ENCODE results near the gene NF2.

The NF2 gene

GRCh38 chr22:29679316-29679715, 75.9 kb downstream of the NF2 start:
- H3K36me3 Mint-ChIP-seq = peaks cover 45 to 66% of the 10 kb centered on the region in 2 donors
- no peak overlapping the region for H3K27ac Mint-ChIP-seq
- peaks cover 0 to 4% of the 10 kb centered on the region in 2 donors for H3K4me1 Mint-ChIP-seq

DNA sequence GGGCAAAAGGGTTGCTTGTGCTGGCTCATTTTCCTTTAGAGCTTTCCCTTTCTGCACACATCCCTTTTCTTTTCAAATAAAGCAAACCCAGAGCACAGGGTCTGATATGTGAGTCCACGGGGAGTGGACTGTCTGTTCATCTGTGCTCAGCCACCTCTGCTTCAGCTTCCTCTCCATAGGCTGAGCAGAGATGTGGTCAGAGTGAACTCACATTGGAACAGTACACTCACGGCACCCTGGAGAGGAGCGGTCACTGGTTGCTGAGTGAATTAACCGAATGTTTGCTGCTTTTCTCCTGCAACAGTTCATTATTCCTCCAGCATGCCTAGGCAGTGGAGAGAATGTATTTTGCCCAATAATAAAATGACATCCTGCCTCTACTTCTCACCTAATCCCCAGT, 80.1 kb downstream of the NF2 start:
- H3K4me3 Mint-ChIP-seq = no peak overlapping the region
- DNase-seq (no peak), ATAC-seq (replicated peaks) (no peak)
- H3K27me3 Mint-ChIP-seq = no peaks in the 10 kb centered on the region
- H3K9me3 Mint-ChIP-seq = no peaks in the 10 kb centered on the region
- H3K36me3 Mint-ChIP-seq = peaks cover 34 to 57% of the 10 kb centered on the region in 2 donors
- H3K27ac Mint-ChIP-seq = no peak overlapping the region
- peaks cover 0 to 4% of the 10 kb centered on the region in 2 donors for H3K4me1 Mint-ChIP-seq

More at GRCh38 chr22:29679316-29679715, 75.9 kb downstream of the NF2 start:
- Mint-ChIP-seq H3K27me3 (no peaks in the 10 kb centered on the region), H3K4me3 (no peak overlapping the region), H3K9me3 (no peaks in the 10 kb centered on the region)
- ATAC-seq (replicated peaks) = no peak
- DNase-seq = no peak

GRCh38 chr22:29684244-29684643, 80.8 kb downstream of the NF2 start:
- no peak overlapping the region for H3K4me3 Mint-ChIP-seq
- H3K9me3 Mint-ChIP-seq = no peaks in the 10 kb centered on the region
- peak overlapping the region; percentile 20 for H3K27ac Mint-ChIP-seq
- peaks cover 32 to 56% of the 10 kb centered on the region in 2 donors for H3K36me3 Mint-ChIP-seq
- ATAC-seq (replicated peaks) (no peak), DNase-seq (no peak)
- no peaks in the 10 kb centered on the region for H3K27me3 Mint-ChIP-seq
- peaks cover 0 to 4% of the 10 kb centered on the region in 2 donors for H3K4me1 Mint-ChIP-seq

- no peak for DNase-seq
- no peak overlapping the region for H3K4me3 Mint-ChIP-seq
- H3K4me1 Mint-ChIP-seq = no peaks in the 10 kb centered on the region
- H3K36me3 Mint-ChIP-seq = peaks cover 32 to 39% of the 10 kb centered on the region in 2 donors
- ATAC-seq (replicated peaks) = no peak
- no peak overlapping the region for H3K27ac Mint-ChIP-seq
- H3K9me3 Mint-ChIP-seq = no peaks in the 10 kb centered on the region
- no peaks in the 10 kb centered on the region for H3K27me3 Mint-ChIP-seq
Measured at GRCh38 chr22:29689206-29689879, 85.9 kb downstream of the NF2 start.

- no peak for DNase-seq
- Mint-ChIP-seq H3K4me1 (no peaks in the 10 kb centered on the region), H3K4me3 (no peak overlapping the region), H3K27ac (no peak overlapping the region), H3K27me3 (no peaks in the 10 kb centered on the region), H3K36me3 (peaks cover 32 to 42% of the 10 kb centered on the region in 2 donors), H3K9me3 (no peaks in the 10 kb centered on the region)
- ATAC-seq (replicated peaks) = peak; percentile 38 to 50
Measured at GRCh38 chr22:29689880-29690213, 86.4 kb downstream of the NF2 start.

- DNase-seq (no peak), ATAC-seq (replicated peaks) (no peak)
- Mint-ChIP-seq H3K9me3 (no peaks in the 10 kb centered on the region), H3K27me3 (no peaks in the 10 kb centered on the region), H3K27ac (no peak overlapping the region), H3K4me1 (no peaks in the 10 kb centered on the region), H3K36me3 (peaks cover 36 to 46% of the 10 kb centered on the region in 2 donors), H3K4me3 (no peak overlapping the region)
Measured at GRCh38 chr22:29690476-29690875, 87.0 kb downstream of the NF2 start.

DNA sequence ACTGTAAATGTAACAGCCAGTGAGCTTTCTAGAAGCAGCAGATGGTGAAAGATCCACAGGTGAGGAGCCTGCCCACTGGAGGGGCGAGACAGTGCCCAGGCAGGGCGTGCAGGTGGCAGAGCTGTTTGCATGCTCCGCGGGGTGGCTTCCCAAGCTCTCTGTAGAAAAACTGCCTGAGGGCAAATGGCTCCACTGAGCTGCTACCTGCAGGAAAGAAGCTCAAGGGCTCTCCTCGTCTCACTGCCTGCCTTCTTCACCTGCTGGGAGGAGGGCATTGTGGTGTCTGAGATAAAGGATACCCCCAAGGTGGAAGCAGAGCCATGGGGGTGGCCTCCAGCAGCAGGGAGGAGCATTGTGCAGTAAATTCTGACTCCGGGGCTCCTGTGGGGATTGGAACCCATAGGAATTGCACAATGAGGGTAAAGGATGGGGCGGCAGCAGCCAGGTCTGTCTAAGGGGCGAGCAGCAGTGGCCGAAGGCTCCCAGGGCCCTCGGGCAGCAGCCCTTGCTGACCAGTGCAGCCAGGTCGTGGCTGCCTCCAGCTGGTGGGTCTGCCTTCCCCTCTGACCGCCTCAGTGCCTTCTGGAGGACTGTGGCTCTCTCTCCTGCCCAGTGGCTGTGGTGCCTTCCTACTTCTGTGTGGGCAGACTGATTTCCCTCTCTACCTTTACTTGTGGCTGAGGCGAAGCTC, 88.3 kb downstream of the NF2 start:
- Mint-ChIP-seq H3K4me3 (no peak overlapping the region), H3K4me1 (no peaks in the 10 kb centered on the region), H3K27me3 (no peaks in the 10 kb centered on the region), H3K27ac (no peak overlapping the region), H3K9me3 (no peaks in the 10 kb centered on the region), H3K36me3 (peaks cover 46 to 56% of the 10 kb centered on the region in 2 donors)
- ATAC-seq (replicated peaks) = no peak
- DNase-seq = no peak

GRCh38 chr22:29692327-29692640, 88.9 kb downstream of the NF2 start:
- H3K36me3 Mint-ChIP-seq = peaks cover 45 to 54% of the 10 kb centered on the region in 2 donors
- no peak for DNase-seq
- H3K4me1 Mint-ChIP-seq = no peaks in the 10 kb centered on the region
- H3K4me3 Mint-ChIP-seq = no peak overlapping the region
- no peaks in the 10 kb centered on the region for H3K9me3 Mint-ChIP-seq
- ATAC-seq (replicated peaks) = no peak
- H3K27me3 Mint-ChIP-seq = no peaks in the 10 kb centered on the region
- H3K27ac Mint-ChIP-seq = no peak overlapping the region

DNA sequence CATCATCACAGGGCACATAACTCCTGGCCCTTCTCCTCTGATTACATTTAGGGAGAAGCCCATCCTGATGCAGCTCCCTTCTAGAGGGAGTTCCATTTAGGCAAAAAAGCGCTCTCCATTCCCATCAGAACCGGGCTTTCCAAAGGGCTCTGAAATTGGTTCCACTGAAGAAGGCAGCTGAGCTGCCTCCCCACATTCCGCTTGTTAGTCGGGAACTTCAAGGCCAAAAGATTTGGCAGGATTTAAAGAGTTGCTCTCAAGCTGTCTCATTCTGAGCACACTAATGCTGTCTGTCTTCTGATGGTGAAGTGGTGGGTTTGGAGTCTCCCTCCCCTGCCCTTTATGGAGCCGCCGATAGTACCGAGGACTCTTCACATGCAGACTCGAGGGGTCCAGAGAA, 89.7 kb downstream of the NF2 start:
- ATAC-seq (replicated peaks) (no peak), DNase-seq (no peak)
- Mint-ChIP-seq H3K4me3 (no peak overlapping the region), H3K9me3 (no peaks in the 10 kb centered on the region), H3K27me3 (no peaks in the 10 kb centered on the region), H3K36me3 (peaks cover 45 to 51% of the 10 kb centered on the region in 2 donors), H3K4me1 (no peaks in the 10 kb centered on the region), H3K27ac (no peak overlapping the region)

DNA sequence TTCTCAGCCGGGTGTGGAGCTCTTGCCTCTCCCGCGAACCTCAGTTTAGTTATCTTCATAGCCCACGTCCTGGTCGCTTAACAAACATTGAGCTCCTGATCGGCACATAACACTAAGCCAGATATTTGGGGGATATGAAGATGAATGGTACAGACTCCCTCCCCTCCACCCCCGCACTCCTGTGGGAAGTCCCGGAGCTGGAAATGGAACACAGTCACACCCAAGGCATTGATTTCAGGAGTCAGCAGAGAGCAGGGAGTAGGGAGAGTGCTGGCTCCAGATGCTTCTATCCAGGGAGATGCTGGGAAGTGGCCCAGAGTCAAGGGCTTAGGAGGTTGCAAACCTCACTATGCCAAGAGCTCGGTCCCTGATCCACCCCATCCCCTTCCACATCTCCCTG, 90.2 kb downstream of the NF2 start:
- ATAC-seq (replicated peaks) (no peak), DNase-seq (no peak)
- Mint-ChIP-seq H3K27ac (no peak overlapping the region), H3K9me3 (no peaks in the 10 kb centered on the region), H3K36me3 (peaks cover 48 to 51% of the 10 kb centered on the region in 2 donors), H3K4me1 (no peaks in the 10 kb centered on the region), H3K4me3 (no peak overlapping the region), H3K27me3 (no peaks in the 10 kb centered on the region)

DNA sequence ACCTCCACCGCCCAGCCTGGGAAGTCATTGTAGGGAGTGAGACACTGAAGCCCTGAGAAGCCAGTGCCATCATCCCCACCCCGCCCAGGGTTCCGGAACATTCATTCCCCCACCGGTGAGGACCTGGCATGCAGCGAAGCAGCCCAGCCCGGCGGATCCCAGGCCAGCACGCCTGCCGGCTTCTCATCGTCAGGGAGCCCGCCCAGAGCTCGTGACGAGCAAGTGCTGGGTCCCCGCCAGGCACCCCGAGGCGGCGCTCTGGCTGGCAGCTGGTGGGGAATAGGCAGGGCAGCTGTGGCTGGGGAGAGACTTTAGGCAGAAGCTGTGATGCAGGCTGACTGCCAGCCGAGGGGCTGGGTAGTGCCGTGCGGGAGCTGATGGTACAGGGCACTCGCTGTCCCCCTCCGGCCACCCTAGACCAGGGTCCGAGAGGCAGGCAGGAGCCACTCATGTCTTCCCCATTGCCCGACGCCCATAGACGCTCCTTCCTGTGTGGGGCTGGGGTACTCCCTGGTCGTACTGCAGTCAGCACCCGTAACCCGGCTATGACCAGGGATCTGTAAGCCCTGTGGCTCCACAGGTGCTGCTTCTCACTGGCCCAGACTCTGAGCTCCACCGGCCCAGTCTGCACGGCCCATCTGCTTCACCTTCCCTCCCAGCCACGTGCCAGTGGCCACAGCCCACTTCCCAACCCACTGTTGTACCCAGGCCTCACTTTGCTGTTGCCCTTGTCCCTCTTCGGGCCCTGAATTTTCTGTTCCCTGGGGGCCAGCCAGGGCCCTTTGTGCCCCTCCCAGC, 91.9 kb downstream of the NF2 start:
- Mint-ChIP-seq H3K4me3 (no peak overlapping the region), H3K27ac (no peak overlapping the region), H3K27me3 (no peaks in the 10 kb centered on the region), H3K4me1 (peaks cover 0 to under 1% of the 10 kb centered on the region in 2 donors), H3K36me3 (peaks cover 45 to 47% of the 10 kb centered on the region in 2 donors), H3K9me3 (no peaks in the 10 kb centered on the region)
- ATAC-seq (replicated peaks) = no peak
- DNase-seq = no peak

DNA sequence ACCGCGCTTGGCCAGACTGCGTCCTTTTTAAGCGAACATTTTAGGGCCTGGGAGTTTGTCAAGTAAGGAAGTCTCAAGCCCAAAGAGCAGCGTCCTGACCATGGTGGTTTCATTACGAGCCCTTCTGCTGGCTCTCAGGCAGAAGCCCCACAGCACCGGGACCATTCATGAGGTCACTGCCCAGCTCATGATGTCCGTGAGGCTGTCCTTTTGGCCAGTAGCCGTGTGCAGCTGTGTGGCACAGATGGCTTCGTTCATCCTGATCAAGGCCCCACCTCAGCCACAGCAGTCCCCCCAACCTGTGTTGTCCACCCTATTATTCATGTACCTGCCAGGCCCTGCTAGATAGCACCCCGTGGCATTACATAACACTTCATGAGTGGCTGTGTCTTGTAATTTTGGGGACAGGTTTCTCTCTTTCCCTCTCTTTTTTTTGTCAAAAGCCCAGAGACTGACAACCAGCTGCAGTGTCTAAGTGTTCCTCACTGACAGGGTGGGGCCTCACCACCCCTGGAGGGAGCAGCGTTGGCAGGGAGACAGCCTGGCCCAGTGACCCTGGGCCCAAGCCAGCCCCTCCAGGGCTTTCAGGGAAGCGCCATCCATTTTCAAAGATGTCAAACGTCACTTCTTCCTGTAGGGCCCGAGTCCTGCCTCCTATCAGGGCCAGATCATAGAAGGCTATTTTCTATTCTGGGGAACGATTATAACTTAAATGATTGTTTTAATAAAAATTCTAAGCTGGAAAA, 94.6 kb downstream of the NF2 start:
- H3K27me3 Mint-ChIP-seq = peaks cover 0 to 5% of the 10 kb centered on the region in 2 donors
- H3K4me3 Mint-ChIP-seq = no peak overlapping the region
- peaks cover 16 to 27% of the 10 kb centered on the region in 2 donors for H3K4me1 Mint-ChIP-seq
- no peaks in the 10 kb centered on the region for H3K9me3 Mint-ChIP-seq
- DNase-seq (no peak), ATAC-seq (replicated peaks) (no peak)
- no peak overlapping the region for H3K27ac Mint-ChIP-seq
- H3K36me3 Mint-ChIP-seq = peaks cover 40 to 41% of the 10 kb centered on the region in 2 donors

GRCh38 chr22:29700206-29700899, 96.9 kb downstream of the NF2 start:
- ATAC-seq (replicated peaks) (no peak), DNase-seq (no peak)
- Mint-ChIP-seq H3K4me3 (no peak overlapping the region), H3K4me1 (peaks cover 16 to 35% of the 10 kb centered on the region in 2 donors), H3K27me3 (peaks cover 0 to 10% of the 10 kb centered on the region in 2 donors), H3K9me3 (no peaks in the 10 kb centered on the region), H3K36me3 (peaks cover 26 to 27% of the 10 kb centered on the region in 2 donors), H3K27ac (no peak overlapping the region)

DNA sequence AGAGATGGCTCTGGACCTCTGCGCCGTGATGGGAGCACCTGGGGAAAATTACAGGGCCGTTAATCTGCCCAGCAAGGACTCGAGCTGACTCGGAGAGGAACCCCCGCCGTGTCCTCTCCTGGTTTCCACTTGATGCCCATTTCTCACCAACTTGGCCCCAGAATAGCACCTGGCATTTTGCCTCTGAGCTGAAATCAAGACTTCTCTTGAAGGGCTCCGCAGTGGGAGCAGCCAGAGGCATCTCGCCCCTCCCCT, 97.4 kb downstream of the NF2 start:
- ATAC-seq (replicated peaks) (no peak), DNase-seq (no peak)
- H3K27me3 Mint-ChIP-seq = peaks cover 0 to 10% of the 10 kb centered on the region in 2 donors
- H3K36me3 Mint-ChIP-seq = peaks cover 21 to 22% of the 10 kb centered on the region in 2 donors
- no peaks in the 10 kb centered on the region for H3K9me3 Mint-ChIP-seq
- H3K27ac Mint-ChIP-seq = peak overlapping the region; percentile 57
- H3K4me3 Mint-ChIP-seq = no peak overlapping the region
- peaks cover 16 to 35% of the 10 kb centered on the region in 2 donors for H3K4me1 Mint-ChIP-seq
